Motor neuron (in vitro differentiated cells): ENCODE data around the gene DHCR24. TPM values are rescaled to one million over a fixed set of nuclear protein-coding genes. Genes with fewer than 3 reads are reported as not detected.
A peak's percentile ranks its signal among the peaks of the same experiment; 100 is the strongest.
"Not testable (repeated sequence)": the region's sequence is repeated elsewhere in the genome, so short reads cannot be mapped to it uniquely, and the experiment has no call there.

Experiments used
- ATAC-seq, 8 experiments: fragments of 200-7000 bp; cut with Tn5 transposase; replicated peaks in 6 of 8; 2 replicates each; pipeline ENCODE4 v1.8.0; 2021; ENCODE audit warnings: mild to moderate bottlenecking in 8 of 8, moderate library complexity in 8 of 8
- H3K27ac ChIP-seq, 2 donors: fragments of 250-450 bp; sonication (Bioruptor Pico); 2 replicates each; pipeline ENCODE4 v1.9.0; 2021; ENCODE audit warnings: antibody characterized with exemption in 2 of 2, mild to moderate bottlenecking in 2 of 2, moderate library complexity in 1 of 2
- H3K4me1 ChIP-seq, 2 donors: fragments of 250-450 bp; sonication (Bioruptor Pico); replicated peaks in 1 of 2; 2 replicates each; pipeline ENCODE4 v1.6.1; 2021; ENCODE audit warnings: antibody characterized with exemption in 2 of 2, mild to moderate bottlenecking in 2 of 2, moderate library complexity in 1 of 2
- H3K4me3 ChIP-seq, 5 donors: fragments of 250-450 bp; sonication (Bioruptor Pico); 2 replicates each; pipeline ENCODE4 v1.9.0; 2021; ENCODE audit warnings: antibody characterized with exemption in 5 of 5, mild to moderate bottlenecking in 5 of 5, moderate library complexity in 4 of 5
- WGBS, 10 experiments: fragments of 450-650 bp; shearing (Covaris generic); methylation state at CpG; one replicate each; pipeline ENCODE4 v1.0.0; 2022; 5-methylcytosine and 5-hydroxymethylcytosine counted together
- in situ Hi-C, 9 experiments: fragments of 400-800 bp; cut with MboI; loops; one replicate each; pipeline ENCODE4 v1.15.0; 2021; ENCODE audit warnings: low sequenced_read_pairs in 9 of 9, low pct_unique_long_range_greater_than_20kb in 2 of 9; ENCODE audit not compliant: unreplicated experiment in 9 of 9
- total RNA-seq, 8 experiments: library from RNA; unstranded; fragments of 300-600 nt; gene quantifications; 2 replicates each; pipeline versions ENCODE4 v1.2.3 to v1.2.4, GENCODE V29; 2022

The DHCR24 gene
- total RNA-seq, 8 experiments from 2014 or later: 10.0 to 155 (median 66.3) TPM

- no peak for ATAC-seq
- no peaks in the 10 kb centered on the region for H3K4me1 ChIP-seq
- H3K4me3 ChIP-seq: no peak overlapping the region
- in situ Hi-C loops: no loop called here
- WGBS, 10 experiments: 24 to 89% (median 80%) methylated on average over 2 to 6 of the region's 6 CpGs; no CpG with 5 or more reads in 3 of the 10 experiments
- no peak overlapping the region for H3K27ac ChIP-seq
Measured at GRCh38 chr1:54919367-54920359, 32.7 kb upstream of the DHCR24 start.

DNA sequence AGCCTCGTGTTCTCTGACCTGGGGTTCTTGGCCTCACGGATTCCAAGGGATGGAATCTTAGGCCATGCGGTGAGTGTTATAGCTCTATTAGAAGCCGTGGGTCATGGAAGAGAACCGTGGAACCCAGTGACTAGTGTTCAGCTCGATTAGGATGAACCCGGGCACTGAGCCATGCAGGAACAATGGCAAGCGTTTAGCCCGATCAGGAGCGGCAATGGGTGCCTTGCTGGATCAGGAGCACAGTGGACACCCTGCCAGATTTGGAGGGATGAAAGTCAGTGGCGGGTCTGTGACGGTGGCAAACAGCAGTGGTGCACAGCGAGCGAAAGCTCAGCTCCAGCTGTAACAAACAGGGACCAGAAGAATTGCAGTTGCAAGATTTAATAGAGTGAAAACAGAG, 24.1 kb upstream of the DHCR24 start:
- 68 to 100% (median 89%) methylated on average over 2 to 9 of the region's 14 CpGs; no CpG with 5 or more reads in 4 of the 10 experiments for WGBS, 10 experiments
- H3K4me1 ChIP-seq, ATAC-seq, in situ Hi-C loops, H3K4me3 ChIP-seq, H3K27ac ChIP-seq: not testable (repeated sequence)

DNA sequence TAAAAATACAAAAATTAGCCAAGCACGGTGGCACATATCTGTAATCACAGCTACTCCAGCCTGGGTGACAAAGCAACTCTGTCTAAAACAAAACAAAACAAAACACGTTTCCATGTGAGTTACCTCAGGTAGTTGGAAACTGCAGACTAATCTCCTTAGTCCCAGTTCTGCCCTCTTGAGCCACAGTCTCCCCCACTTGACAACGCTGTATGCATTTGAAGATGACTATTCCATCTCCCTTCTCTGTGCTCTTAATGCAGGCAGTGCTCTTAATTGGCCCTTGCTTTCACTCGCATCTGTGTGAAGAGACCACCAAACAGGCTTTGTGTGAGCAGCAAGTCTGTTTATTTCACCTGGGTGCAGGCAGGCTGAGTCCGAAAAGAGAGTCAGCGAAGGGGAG, 19.6 kb upstream of the DHCR24 start:
- in situ Hi-C loops: no loop called here
- no peak for ATAC-seq
- Histone ChIP-seq H3K4me3 (no peak overlapping the region), H3K4me1 (peaks cover 0 to 3% of the 10 kb centered on the region in 2 donors), H3K27ac (no peak overlapping the region)
- 82 to 100% (median 95%) methylated on average over 1 to 5 of the region's 6 CpGs; no CpG with 5 or more reads in 3 of the 10 experiments for WGBS, 10 experiments

DNA sequence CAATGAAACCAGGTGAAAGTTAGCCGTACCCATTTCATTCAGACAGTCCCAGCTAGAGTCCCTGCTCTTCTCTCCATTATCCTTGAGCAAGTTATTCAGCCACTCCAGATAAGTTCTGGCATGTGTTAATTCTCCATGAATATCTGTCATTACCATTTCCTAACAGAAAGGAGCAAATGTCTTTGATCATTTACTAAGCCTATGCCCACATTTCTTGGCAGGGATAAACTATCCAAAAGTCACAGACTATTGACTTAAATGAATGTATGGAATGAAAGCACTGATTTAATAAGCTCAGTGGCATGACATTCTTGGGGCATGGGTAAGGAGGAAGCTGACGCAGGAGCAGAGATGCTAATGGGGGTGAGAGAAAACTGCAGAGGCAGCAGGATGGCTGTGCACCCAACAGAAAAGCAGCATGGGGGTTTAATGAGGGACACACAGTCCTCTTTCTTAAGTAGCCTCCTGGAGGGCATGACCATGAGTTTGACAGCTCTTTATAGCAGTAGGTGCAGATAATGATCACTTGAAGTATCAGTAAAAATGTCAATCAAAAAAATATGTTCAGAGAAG, 17.6 kb upstream of the DHCR24 start:
- in situ Hi-C loops: no loop called here
- Histone ChIP-seq H3K4me3 (no peak overlapping the region), H3K27ac (no peak overlapping the region), H3K4me1 (peaks cover 0 to 3% of the 10 kb centered on the region in 2 donors)
- 10 to 88% (median 81%) methylated on average over 1 to 2 of the region's 2 CpGs; no CpG with 5 or more reads in 2 of the 10 experiments for WGBS, 10 experiments
- ATAC-seq: peak in 3 of 8 experiments; percentile 89 to 95 (median 94)

- ATAC-seq: no peak
- in situ Hi-C loops: no loop called here
Measured at GRCh38 chr1:54894271-54894670, 7.3 kb upstream of the DHCR24 start.

GRCh38 chr1:54892586-54892985, 5.6 kb upstream of the DHCR24 start:
- no peak for ATAC-seq
- WGBS, 10 experiments: 10 to 100% (median 67%) methylated on average over 1 of the region's 1 CpG; no CpG with 5 or more reads in 3 of the 10 experiments
- H3K4me1 ChIP-seq: peaks cover 7 to 8% of the 10 kb centered on the region in 2 donors
- in situ Hi-C loops: no loop called here
- H3K27ac ChIP-seq: no peak overlapping the region
- no peak overlapping the region for H3K4me3 ChIP-seq

More at GRCh38 chr1:54894271-54894670, 7.3 kb upstream of the DHCR24 start:
- WGBS, 10 experiments: 44 to 100% (median 88%) methylated on average over 1 of the region's 1 CpG; no CpG with 5 or more reads in 2 of the 10 experiments
- Histone ChIP-seq H3K27ac (no peak overlapping the region), H3K4me1 (no peaks in the 10 kb centered on the region), H3K4me3 (no peak overlapping the region)

DNA sequence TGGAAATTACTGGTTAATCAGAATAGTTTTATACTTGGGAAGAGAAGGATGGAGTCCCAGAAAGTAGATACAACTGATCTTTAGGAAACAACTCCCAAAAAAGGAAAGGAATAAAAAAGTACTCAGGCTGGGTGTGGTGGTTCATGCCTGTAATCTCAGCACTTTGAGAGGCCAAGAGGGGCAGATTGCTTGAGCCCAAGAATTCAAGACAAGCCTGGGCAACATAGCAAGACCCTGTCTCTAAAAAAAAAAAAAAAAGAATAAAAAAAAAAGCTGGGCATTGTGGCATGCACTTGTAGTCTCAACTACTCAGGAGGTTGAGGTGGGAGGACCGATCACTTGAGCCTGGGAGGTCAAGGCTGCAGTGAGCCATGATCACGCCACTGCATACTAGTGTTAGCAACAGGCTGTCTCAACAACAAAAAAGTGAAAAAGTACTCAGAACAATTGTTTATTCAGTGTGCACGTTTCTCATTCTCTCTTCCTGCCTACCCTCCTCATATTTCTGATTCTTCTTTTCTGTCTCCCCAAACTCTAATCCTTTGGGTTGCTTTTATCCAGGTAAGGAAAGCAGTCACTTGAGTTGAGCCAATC, 2.2 kb upstream of the DHCR24 start:
- peaks cover 21 to 23% of the 10 kb centered on the region in 2 donors for H3K4me1 ChIP-seq
- H3K27ac ChIP-seq: no peak overlapping the region
- H3K4me3 ChIP-seq: no peak overlapping the region
- 56 to 90% (median 70%) methylated on average over 1 to 3 of the region's 3 CpGs; no CpG with 5 or more reads in 1 of the 10 experiments for WGBS, 10 experiments
- no peak for ATAC-seq
- in situ Hi-C loops: no loop called here

- in situ Hi-C loops: no loop called here
- no peak overlapping the region for H3K27ac ChIP-seq
- peaks cover 30 to 31% of the 10 kb centered on the region in 2 donors for H3K4me1 ChIP-seq
- ATAC-seq: peak in 1 of 8 experiments; percentile 1
- H3K4me3 ChIP-seq: peak overlapping the region in 3 of 5 donors; percentile 59 to 73 (median 67)
- WGBS, 10 experiments: 60 to 93% (median 78%) methylated on average over 2 to 7 of the region's 7 CpGs
Measured at GRCh38 chr1:54888080-54888733, 1.2 kb upstream of the DHCR24 start.

- peak in 5 of 8 experiments; percentile 1 to 11 (median 5) for ATAC-seq
- WGBS, 10 experiments: 0 to 38% (median 31%) methylated on average over 1 to 8 of the region's 8 CpGs; no CpG with 5 or more reads in 5 of the 10 experiments
- H3K27ac ChIP-seq: peak overlapping the region; percentile 67 to 76
- peak overlapping the region; percentile 59 to 87 (median 67) for H3K4me3 ChIP-seq
- in situ Hi-C loops: no loop called here
- peaks cover 30 to 31% of the 10 kb centered on the region in 2 donors for H3K4me1 ChIP-seq
Measured at GRCh38 chr1:54887665-54888071, 673 bp upstream of the DHCR24 start.

DNA sequence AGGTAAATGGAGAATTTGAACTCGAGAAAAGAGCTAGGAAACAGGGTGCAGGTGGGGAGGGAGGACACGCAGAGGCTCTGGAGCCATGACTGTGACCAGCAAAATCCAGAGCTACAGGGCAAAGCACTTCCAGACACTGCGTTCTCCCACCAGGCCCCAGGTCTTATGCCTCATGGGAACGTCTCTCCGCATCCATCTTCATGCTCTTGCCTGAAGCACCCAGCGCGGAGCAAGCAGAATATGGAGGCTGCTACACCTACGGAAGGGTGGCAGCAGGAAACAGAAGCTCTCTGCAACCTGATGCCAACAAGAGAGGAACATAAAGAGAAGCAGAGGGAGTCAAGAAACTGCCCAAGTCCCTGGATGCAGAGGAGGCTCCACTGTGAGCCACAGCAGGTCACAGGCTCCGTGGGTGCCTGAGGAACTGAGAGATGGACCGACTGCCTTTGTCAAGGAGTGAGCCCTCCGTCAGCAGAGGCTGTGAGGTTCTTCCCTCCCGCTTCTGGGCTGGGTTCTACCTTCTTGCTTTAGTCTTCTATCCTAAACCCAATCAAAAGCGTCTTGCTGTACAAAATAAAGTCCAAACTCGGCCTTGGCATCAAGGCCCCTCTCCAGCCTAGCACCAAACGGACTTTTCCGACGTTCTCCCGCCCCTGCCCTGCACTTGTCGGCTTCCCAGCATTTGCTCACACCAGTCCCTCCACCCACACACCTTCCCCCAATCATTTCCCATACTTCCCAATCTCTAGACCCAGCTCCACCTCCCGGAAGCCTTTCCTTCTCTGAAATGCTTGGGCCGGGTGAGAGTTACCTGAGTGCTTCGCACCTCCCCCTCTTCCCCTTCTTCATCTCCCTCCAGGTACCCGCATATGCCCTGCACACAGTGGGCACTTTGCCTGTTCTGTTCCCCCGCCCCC, 930 bp downstream of the DHCR24 start:
- H3K4me3 ChIP-seq: peak overlapping the region; percentile 59 to 87 (median 67)
- H3K27ac ChIP-seq: no peak overlapping the region
- peak in 3 of 8 experiments; percentile 5 to 26 (median 15) for ATAC-seq
- peaks cover 30 to 31% of the 10 kb centered on the region in 2 donors for H3K4me1 ChIP-seq
- in situ Hi-C loops: no loop called here
- 0 to 47% (median 4%) methylated on average over 1 to 17 of the region's 24 CpGs for WGBS, 10 experiments

GRCh38 chr1:54885237-54885679, 1.7 kb downstream of the DHCR24 start:
- peak overlapping the region; percentile 59 to 87 (median 67) for H3K4me3 ChIP-seq
- in situ Hi-C loops: no loop called here
- H3K4me1 ChIP-seq: peaks cover 30 to 31% of the 10 kb centered on the region in 2 donors
- WGBS, 10 experiments: 54 to 95% (median 62%) methylated on average over 3 to 4 of the region's 4 CpGs; no CpG with 5 or more reads in 5 of the 10 experiments
- no peak for ATAC-seq
- H3K27ac ChIP-seq: no peak overlapping the region
